Omental fat pad (tissue), 4 donors: ENCODE results near the gene NIT1. TPM values are rescaled to one million over a fixed set of nuclear protein-coding genes. Genes with fewer than 3 reads are reported as not detected.

Source experiments
- ATAC-seq: fragments of 150-250 bp; one replicate; pipeline ENCODE4 v1.9.1; 2016; ENCODE audit warnings: mild to moderate bottlenecking, moderate library complexity; ENCODE audit not compliant: low FRiP score
- DNase-seq: peaks from one replicate; pipeline ENCODE4 v3.0.0-alpha.2; 2019; ENCODE audit warnings: low spot score
- total RNA-seq, 4 donors: library from RNA; depleted of rRNA; stranded (reverse); fragments of >200 nt; gene quantifications; one replicate each; pipeline ENCODE4 v1.1.0, GENCODE V29; 2016
- TF ChIP-seq, protein P1 (sequence below), 3 donors: fragments of 450-650 bp; IDR thresholded peaks; one replicate each; pipeline ENCODE4 v1.5.1; 2016 to 2017; ENCODE audit warnings: antibody characterized with exemption in 3 of 3, mild to moderate bottlenecking in 3 of 3, moderate library complexity in 2 of 3

Gene NIT1
- total RNA-seq, 4 donors from 2014 or later = 28.1 to 122 (median 33.4) TPM

DNA sequence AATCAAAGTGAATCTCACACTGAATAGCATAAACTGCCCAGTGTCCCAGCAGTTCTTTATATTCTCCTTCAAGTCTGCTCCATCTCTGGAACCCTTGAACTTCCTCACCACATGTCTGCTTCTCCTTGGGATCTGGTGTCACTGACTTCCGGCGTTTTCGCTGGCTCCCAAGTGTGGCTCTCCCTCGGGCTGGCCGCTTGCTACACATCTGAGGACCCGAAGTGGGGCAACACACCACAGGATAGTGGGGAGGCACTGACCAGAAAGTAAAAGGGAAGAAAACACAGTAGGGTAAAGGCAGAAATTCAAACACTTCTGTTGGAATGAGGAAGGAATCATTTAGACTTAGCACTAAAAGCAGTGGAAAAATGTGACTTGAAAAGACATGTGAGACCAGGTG lies 5.1 kb downstream of the NIT1 start:
- TF ChIP-seq, protein P1, sequence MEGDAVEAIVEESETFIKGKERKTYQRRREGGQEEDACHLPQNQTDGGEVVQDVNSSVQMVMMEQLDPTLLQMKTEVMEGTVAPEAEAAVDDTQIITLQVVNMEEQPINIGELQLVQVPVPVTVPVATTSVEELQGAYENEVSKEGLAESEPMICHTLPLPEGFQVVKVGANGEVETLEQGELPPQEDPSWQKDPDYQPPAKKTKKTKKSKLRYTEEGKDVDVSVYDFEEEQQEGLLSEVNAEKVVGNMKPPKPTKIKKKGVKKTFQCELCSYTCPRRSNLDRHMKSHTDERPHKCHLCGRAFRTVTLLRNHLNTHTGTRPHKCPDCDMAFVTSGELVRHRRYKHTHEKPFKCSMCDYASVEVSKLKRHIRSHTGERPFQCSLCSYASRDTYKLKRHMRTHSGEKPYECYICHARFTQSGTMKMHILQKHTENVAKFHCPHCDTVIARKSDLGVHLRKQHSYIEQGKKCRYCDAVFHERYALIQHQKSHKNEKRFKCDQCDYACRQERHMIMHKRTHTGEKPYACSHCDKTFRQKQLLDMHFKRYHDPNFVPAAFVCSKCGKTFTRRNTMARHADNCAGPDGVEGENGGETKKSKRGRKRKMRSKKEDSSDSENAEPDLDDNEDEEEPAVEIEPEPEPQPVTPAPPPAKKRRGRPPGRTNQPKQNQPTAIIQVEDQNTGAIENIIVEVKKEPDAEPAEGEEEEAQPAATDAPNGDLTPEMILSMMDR (IDR thresholded peaks at IDR 0.05) = no peak
- no peak for ATAC-seq
- DNase-seq = no peak

DNA sequence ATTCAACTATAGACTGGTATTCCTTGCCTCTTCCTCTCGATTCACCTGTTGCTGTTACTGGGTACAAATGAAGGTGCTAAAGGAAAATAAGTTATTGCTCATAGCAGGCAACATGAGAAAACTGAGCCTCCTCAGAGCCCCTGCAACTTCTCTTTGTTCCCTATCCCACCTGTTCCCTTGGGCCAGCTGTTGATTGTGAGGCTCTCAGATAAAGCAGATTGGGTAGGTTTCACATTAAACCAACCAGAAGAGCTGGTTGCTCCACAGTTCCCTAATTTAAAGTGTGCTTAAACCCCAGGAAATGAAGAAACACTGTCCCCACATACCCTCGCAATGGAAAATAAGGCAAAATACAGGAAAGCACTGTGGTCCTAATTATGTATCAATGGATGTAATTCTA lies 9.7 kb downstream of the NIT1 start:
- DNase-seq (no peak), ATAC-seq (no peak)
- TF ChIP-seq, protein P1 (IDR thresholded peaks at IDR 0.05) = no peak

DNA sequence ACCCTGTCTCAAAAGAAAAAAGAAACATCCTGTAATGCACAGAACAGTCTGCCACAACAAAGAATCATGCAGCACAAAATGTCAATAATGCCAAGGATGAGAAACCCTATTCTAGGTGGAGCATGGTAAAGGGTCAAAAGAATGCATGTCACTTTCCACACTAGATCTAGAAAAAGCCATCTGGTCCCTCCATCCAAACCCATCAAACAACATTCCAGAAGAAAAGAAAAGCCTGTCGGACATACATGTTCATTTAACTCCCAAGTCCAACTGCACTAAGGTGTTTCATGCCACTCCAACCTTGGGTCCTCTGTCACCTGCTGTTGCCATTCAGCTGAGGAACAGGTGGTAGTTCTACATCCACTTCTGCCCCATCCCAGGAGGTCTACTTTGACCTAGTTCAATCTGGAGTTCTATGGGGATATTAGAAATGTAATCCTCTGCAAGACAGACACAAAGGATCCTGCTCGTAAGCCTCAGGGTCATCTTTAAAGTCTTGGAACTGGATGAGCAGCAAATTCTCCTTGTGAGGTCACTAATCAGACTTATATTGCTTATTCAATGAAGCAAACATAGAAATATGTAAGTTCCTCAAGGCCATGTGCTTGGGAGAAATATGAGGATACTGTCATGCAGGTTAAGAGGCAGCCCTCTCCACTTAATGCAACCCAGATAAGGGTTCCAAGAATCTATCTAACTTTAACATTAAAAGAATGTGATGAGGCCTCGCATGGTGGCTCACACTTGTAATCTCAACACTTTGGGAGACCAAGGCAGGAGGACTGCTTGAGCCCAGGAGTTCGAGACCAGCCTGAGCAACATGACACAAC lies 10.9 kb downstream of the NIT1 start:
- DNase-seq (no peak), ATAC-seq (no peak)
- TF ChIP-seq, protein P1 (IDR thresholded peaks at IDR 0.05) = no peak

DNA sequence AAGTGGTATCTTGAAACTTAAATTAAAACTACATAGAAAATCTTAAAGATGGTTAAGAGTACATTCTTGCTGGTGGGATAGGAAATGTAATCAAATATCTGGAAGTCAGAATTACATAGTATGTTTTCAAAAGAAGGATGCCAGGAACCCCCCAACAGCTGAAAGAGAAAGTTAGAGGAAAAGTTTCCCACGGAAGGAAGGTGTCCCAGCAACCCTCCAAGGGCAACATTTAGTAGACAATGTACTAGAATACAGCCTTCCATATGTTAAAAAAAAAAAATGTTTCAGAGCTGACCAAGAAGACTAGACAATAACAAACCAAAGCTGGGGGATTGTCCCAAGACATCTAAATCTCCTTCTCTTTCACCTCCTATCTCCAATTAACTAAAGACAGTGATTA lies 12.4 kb downstream of the NIT1 start:
- DNase-seq = no peak
- TF ChIP-seq, protein P1 (IDR thresholded peaks at IDR 0.05) = no peak
- no peak for ATAC-seq

DNA sequence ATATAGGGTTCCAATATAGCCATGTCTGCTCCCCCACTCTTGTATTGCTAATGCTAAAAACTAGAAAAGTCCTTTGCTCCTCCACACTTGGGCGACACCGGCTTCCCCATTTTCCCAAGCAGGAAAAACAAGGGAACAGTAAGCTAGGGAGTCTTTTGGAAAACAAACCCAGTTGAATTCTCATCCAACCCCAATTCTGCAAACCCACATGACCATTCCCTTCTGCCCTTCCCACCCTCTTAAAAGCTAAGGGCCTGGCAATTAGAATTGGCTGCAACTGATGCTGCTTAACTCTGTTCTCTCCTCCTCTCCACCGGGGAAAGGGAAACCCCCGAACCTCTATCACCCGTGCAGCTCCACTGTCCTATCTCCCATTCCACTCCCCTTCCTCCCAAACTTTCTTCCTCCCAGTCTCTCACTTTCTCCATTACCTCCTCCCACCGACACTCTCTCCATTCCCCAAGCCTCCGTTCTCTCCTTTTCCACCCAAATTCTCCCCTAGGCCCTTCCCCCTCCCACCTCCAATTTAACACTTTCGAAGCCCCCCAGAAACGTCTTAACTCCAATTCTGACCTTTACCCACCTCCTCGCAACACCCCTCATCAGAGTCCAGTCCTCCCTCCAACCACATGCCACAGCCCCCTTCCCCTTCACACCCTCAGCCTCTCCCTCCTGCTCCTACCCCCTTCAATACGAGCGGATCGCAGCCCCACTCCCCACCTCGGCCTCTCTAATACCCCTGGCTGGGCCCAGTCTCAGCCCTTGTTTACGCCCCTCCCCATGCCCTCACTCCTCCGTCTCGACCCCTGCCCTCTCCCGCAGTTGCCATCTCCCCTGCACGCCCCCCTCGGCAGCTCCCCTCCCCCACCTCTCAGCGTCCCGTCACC lies 13.9 kb downstream of the NIT1 start:
- ATAC-seq = peak; percentile 43
- TF ChIP-seq, protein P1 (IDR thresholded peaks at IDR 0.05) = no peak
- no peak for DNase-seq

DNA sequence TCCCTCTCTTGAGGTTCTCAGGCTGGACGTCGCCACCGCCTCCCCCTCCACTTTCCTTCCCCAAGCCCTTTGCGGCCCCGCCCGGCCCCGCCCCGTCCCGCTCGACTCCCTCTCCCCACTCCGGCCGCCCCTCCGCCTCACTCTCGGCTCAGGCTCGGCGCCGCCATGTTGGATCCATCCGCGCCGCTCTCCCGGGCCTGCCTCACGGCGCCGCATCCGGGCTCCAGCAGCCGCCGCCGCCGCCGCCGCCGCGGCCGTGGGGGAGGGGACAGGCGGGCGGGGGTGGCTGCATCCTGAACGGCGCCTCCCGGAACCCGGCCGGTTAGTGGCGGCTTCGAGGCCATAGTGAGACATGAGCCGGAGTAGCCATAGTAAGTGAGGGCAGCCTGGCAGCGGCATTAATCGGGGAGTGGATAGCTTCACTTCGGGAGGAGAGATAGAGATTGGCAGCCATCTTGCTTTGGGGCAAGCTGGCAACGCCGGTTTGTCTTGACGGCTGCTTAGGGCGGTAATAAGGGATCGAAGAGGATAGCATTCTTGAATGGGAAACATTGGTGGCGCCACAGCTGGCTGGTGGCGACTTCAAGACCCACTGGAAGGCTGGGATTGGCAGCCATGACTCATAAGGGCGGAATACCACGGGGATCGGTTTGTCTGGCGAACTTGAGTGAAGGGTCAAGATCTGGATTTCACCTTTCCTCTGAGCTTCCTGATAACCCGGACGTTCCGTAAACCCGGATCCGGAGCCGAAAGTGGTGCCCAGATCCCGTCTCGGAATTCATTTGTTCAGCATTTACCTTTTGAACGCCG lies 14.7 kb downstream of the NIT1 start, which contains the start of gene DEDD:
DEDD (minus strand) TSS at position 258 of the 810 bp plus-strand sequence. CDS start 8,205 bp downstream, outside the sequence.
- TF ChIP-seq, protein P1 (IDR thresholded peaks at IDR 0.05) = no peak
- ATAC-seq (peak; percentile 93), DNase-seq (peak; percentile 65)
